ENCODE data around the gene PRIMA1. TPM values are rescaled to one million over a fixed set of nuclear protein-coding genes. Genes with fewer than 3 reads are reported as not detected.

The PRIMA1 gene
- total and polyA plus RNA-seq, 2 experiments from 2014 or later = 2.1 to 3.5 TPM

- no peak overlapping the region for H2AFZ ChIP-seq
- Mint-ChIP-seq H3K4me1 (peaks cover 53% of the 10 kb centered on the region), H3K4me3 (no peak overlapping the region)
Observed at GRCh38 chr14:93685121-93685895, 103.0 kb downstream of the PRIMA1 start.

More at GRCh38 chr14:93685121-93685895, 103.0 kb downstream of the PRIMA1 start:
- Mint-ChIP-seq H3K27ac (no peak overlapping the region), H3K36me3 (ENCODE audit: low read depth) (peaks cover 5% of the 10 kb centered on the region; the same call in 2 of the 3 replicates), H3K9me3 (no peaks in the 10 kb centered on the region), H3K27me3 (ENCODE audit: insufficient read depth, low read depth, poor library complexity) (peaks cover 3% of the 10 kb centered on the region)
- Histone ChIP-seq H3K36me3 (ENCODE audit: insufficient read depth) (no peaks in the 10 kb centered on the region), H3K4me1 (ENCODE audit: insufficient read depth) (peaks cover 35% of the 10 kb centered on the region), H3K27me3 (ENCODE audit: insufficient read depth) (no peaks in the 10 kb centered on the region), H4K20me1 (replicated peaks; ENCODE audit: insufficient read depth) (no peaks in the 10 kb centered on the region), H3K79me2 (replicated peaks; ENCODE audit: insufficient read depth) (no peaks in the 10 kb centered on the region), H3F3A (replicated peaks; ENCODE audit: low read depth) (peaks cover 4% of the 10 kb centered on the region; the same call in 1 of the 2 replicates), H3K9me2 (ENCODE audit: insufficient read depth) (no peaks in the 10 kb centered on the region), H3K4me2 (no peak overlapping the region), H3K27ac (ENCODE audit: low read depth) (no peak overlapping the region), H3K4me3 (no peak overlapping the region)
- no peak for DNase-seq (ENCODE audit: low spot score)
- TF ChIP-seq EZH2 (IDR thresholded peaks at IDR 0.05; ENCODE audit: low read depth, unreplicated experiment) (no peak), CREB1 (CRISPR knock-in tag; IDR thresholded peaks at IDR 0.05; ENCODE audit: low read depth) (no peak), NANOG (IDR thresholded peaks at IDR 0.05; ENCODE audit: borderline replicate concordance) (no peak), ZNF462 (CRISPR knock-in tag; IDR thresholded peaks at IDR 0.05) (no peak), POLR2AphosphoS5 (IDR thresholded peaks at IDR 0.05; ENCODE audit: low read depth) (no peak), REST (IDR thresholded peaks at IDR 0.05; ENCODE audit: unreplicated experiment) (no peak), EZH2phosphoT487 (IDR thresholded peaks at IDR 0.05; ENCODE audit: unreplicated experiment) (no peak), ZNF331 (CRISPR knock-in tag; IDR thresholded peaks at IDR 0.05; ENCODE audit: low read depth) (no peak), ZNF114 (CRISPR knock-in tag; IDR thresholded peaks at IDR 0.05) (no peak), STAT1 (IDR thresholded peaks at IDR 0.05; ENCODE audit: unreplicated experiment) (no peak), JUNB (IDR thresholded peaks at IDR 0.05; ENCODE audit: unreplicated experiment) (no peak)
- TF ChIP-seq, protein P1, sequence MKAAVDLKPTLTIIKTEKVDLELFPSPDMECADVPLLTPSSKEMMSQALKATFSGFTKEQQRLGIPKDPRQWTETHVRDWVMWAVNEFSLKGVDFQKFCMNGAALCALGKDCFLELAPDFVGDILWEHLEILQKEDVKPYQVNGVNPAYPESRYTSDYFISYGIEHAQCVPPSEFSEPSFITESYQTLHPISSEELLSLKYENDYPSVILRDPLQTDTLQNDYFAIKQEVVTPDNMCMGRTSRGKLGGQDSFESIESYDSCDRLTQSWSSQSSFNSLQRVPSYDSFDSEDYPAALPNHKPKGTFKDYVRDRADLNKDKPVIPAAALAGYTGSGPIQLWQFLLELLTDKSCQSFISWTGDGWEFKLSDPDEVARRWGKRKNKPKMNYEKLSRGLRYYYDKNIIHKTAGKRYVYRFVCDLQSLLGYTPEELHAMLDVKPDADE (IDR thresholded peaks at IDR 0.05) = no peak
- TF ChIP-seq, protein P2, sequence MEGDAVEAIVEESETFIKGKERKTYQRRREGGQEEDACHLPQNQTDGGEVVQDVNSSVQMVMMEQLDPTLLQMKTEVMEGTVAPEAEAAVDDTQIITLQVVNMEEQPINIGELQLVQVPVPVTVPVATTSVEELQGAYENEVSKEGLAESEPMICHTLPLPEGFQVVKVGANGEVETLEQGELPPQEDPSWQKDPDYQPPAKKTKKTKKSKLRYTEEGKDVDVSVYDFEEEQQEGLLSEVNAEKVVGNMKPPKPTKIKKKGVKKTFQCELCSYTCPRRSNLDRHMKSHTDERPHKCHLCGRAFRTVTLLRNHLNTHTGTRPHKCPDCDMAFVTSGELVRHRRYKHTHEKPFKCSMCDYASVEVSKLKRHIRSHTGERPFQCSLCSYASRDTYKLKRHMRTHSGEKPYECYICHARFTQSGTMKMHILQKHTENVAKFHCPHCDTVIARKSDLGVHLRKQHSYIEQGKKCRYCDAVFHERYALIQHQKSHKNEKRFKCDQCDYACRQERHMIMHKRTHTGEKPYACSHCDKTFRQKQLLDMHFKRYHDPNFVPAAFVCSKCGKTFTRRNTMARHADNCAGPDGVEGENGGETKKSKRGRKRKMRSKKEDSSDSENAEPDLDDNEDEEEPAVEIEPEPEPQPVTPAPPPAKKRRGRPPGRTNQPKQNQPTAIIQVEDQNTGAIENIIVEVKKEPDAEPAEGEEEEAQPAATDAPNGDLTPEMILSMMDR (conservative IDR thresholded peaks at IDR 0.05; ENCODE audit: low read depth in 2 of 2) = no peak
- no peak for ATAC-seq

Data from GM23338 (cell line).